HEK293T (cell line): ENCODE results near the gene CFAP43.

ENCODE experiments used
- CTBP1 ChIP-seq: fragments of 450-650 bp; IDR thresholded peaks from 2 replicates; pipeline ENCODE4 v1.6.1; 2016; ENCODE audit warnings: borderline replicate concordance
- FOXK2 ChIP-seq: fragments of 450-650 bp; IDR thresholded peaks from 2 replicates; pipeline ENCODE4 v1.6.1; 2016; ENCODE audit warnings: mild to moderate bottlenecking
- FOXM1 ChIP-seq: fragments of 450-650 bp; IDR thresholded peaks from 2 replicates; pipeline ENCODE4 v1.6.1; 2017; ENCODE audit warnings: mild to moderate bottlenecking, borderline replicate concordance
- L3MBTL2 ChIP-seq: fragments of 450-650 bp; conservative IDR thresholded peaks from 2 replicates; pipeline ENCODE4 v1.6.1; 2016; ENCODE audit warnings: mild to moderate bottlenecking
- PKNOX1 ChIP-seq: fragments of 450-650 bp; IDR thresholded peaks from 2 replicates; pipeline ENCODE4 v1.6.1; 2016
- SP1 ChIP-seq: fragments of 450-650 bp; IDR thresholded peaks from 2 replicates; pipeline ENCODE4 v1.6.1; 2017
- SUZ12 ChIP-seq: fragments of 450-650 bp; IDR thresholded peaks from 2 replicates; pipeline ENCODE4 v1.6.1; 2016; ENCODE audit warnings: mild to moderate bottlenecking
- TARDBP ChIP-seq: fragments of 450-650 bp; IDR thresholded peaks from 2 replicates; pipeline ENCODE4 v1.6.1; 2016

GRCh38 chr10:104268405-104268712, 36.2 kb upstream of the CFAP43 start:
- no peak for TF ChIP-seq L3MBTL2
- no peak for TF ChIP-seq TARDBP
- TF ChIP-seq SP1 = no peak
- TF ChIP-seq PKNOX1 = no peak
- TF ChIP-seq FOXM1 = no peak
- TF ChIP-seq FOXK2 = no peak
- TF ChIP-seq SUZ12 = no peak
- TF ChIP-seq CTBP1 = no peak
